GM19468 (cell line): ENCODE measurements around the gene PAM16.

ENCODE experiments used
- ATAC-seq: cut with Tn5 transposase; IDR thresholded peaks from one replicate; pipeline ENCODE4 v1.9.1; 2021; ENCODE audit warnings: mild to moderate bottlenecking, moderate library complexity, moderate number of reproducible peaks; ENCODE audit not compliant: unreplicated experiment; ENCODE audit errors: extremely low read depth

PAM16 gene

DNA sequence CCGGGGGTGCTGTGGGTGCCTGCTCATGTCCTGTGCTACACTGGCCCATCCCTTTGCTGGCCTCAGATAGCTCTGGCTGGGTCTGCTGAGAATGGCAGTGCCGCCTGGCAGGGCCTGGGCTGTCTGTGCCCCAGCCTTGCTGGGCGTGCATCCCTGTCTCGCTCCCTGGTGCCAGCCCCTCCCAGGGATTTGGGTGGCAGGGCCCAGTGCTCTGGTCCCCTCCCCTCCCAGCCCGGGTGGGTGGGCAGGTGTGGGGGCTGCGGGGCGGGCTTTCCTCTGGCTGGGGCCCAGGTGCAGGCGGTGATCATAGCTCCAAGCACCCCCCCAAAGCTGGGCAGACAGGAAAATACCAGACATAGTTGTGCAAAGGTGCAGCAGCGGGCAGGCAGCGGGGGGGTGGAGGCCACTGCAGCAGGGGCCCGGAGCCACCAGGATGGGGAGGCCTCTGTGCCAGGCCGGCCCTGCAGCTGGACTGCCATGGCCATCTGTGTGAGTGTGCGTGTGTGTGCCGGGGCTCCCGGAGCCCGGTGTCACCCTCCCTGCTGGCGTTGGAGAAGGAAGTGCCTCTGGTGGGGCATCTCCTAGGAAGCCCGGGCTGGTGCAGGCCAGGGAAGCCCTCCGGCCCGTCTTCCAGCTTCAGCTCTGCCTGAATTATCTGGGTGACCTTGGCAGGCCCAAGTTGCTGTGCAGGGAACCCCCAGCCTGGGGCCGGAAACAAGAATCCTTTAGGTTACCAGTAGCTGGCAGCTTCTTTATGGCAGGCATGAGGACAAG lies 27.9 kb downstream of the PAM16 start:
- no peak for ATAC-seq

DNA sequence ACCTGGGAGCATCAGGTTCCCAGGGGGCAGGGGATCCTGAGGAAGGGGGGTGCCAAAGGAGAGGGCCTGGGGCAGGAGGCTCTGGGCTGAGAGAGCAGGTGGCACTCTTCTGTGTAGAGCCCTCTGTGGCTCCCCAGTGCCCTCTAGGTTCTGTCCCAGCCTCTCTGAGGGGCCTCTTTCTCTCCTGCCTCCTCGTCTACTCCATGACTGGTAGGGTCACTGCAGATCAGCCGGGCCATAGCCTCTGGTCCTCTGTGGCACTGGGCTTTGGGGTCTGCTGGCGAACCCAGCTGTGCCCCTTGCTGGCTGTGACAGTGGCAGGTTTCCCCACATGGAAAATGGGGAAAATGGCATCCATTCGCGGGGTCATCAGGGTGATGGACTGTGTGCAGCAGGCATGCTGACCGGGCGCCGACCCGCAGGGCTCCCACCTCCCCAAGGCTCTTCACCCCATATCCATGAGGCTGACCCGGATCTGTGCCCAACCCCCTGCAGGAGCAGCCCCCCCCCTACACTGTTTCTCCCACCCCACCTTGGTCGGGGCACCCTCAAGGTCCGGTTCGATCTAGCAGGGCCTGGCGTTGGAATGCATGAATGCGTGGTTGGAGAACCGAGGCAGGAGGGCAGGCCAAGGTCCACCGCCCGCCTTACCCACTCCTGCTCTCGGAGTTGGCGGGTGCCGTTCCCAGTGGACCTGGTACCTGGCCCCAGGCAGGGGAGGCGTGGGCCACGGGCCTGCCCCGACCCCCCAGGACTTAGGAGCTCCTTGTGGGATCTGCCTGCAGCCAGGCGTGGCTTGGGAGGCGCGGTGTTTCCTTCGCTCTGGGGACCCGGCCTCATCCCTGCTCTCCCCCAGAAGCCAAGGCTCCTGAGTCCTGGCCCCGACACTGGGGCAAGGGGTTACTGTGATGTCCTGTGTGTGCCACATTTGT lies 28.7 kb downstream of the PAM16 start:
- no peak for ATAC-seq

DNA sequence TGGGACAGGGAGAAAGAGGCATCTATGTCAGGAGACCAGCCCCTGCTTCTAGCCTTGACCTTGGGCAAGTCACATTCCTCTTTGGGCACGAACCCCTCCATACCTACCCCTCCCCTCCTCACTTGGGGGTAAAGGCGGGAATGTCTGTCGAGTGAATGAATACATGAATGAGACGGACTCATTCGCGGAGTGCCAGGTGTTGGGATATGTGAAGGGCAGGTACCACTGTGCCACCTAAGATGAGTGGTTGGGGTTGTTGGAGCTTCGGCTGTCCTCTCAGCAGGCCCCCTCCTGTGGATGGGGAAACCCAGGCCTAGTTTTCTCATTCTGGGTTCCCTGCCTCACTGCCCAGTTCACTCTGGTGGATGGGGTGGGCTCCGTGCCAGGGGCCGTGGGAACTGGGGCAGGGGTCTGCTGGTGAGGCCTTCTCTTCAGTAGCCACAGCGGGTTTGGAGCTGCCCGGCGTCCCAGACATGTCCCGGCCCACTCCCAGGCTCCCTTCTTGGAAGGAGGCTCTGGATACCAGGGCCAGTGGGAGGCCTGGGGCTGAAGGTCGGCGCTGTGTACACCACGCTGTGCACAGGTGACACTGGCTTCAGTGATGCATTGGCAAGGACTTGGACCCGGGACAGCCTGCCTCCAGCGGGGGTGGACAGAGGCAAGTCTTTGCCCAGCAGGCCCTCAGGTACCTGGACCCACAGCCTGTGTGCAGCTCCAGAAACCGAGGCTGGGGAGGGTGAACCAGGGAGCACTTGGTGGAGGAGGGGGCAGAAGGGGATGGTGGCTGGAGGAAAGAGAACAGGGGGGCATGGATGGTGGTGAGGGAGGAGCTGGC lies 29.6 kb downstream of the PAM16 start:
- ATAC-seq = no peak

DNA sequence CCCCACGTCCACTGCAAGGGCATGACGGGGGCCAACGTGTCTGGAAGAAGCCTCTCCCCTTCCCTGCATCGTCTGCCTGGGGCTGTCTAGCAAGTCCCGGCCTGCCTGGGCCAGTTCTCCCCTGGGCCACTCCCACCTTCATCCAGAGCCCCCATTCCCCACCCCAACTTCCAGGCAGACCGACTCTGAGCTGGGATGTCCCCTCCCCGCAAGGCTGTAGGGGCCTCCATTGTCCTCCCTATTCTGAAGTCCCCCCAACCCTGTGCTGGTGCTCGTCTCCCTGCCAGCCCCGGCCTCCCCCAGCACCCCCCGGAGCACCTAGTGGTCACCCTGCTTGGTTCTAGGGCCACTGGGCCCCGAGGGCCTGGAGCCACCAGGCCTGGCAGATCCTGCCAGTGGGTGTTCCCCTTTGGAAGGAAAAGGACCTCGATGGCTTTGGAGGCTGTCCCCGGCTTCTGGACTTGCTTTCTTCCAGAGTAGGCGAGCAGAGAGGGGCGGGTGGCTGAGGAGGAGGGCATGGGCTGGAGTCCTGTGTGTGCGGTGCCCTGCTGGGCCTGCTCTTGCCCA lies 30.5 kb downstream of the PAM16 start:
- ATAC-seq = no peak

DNA sequence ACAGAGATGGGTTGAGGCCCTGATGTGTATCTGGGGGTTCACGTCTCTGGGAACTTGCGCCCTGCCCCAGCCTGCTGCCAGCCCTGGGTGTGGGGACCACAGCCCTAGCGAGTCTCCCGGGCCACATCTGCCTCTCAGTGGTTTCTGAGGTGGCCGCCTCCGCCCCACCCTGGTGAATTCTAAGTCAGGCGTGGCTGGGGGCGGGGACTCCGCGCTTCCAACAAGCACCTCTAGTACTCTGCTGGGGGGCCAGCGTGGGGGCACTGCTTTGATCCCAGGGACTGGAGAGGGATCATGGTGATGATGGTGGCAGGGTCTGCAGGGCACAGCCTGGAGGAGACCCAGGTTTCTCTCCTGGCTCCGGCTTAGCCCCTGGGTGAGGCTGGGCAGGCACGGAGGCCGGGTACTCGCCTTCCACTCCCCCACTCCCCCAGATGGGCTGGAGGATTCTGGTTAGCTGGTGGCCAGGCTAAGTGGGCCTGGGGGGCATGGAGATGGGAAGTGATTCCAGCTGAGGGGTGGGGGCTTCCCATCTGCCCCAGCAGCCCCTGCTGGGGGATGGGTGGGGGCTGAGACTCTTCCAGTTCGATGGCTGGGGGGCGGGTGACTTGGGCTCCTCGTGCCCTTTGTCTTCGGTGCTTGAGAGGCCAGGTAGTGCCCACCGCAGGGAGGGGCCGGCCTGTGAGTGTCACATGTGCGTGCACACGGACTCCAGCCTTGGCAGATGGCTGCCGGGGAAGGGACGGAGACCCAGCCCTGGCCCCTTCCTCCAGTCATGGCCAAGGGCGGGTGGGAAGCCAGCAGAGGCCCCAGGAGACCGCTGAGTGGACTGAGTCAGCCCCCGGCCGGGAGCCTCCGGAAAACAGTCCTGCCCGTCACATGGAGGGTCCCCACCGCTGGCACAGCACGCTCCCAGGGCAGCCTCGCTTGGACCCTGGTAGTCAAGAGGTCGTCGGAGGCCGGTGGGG lies 31.4 kb downstream of the PAM16 start:
- no peak for ATAC-seq

DNA sequence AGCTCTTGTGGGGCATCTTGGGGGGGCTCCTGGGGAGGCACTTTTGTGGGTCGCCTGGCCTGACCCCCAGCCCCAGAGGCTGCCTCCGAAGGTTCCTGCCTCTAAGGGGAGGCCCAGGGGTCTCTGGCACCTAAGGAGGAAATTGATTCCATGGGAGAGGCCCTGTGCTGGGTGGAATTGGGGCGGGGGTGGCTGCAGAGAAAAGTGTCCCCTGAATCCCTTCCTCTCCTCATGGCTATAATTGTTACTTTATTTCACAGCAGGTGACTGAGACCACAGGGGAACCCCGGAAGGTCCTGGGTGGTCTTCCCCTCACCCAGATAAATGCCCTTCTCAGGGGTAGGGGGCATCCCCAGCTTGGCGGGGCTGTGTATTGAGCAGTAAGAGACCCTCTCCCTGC lies 32.2 kb downstream of the PAM16 start:
- no peak for ATAC-seq

DNA sequence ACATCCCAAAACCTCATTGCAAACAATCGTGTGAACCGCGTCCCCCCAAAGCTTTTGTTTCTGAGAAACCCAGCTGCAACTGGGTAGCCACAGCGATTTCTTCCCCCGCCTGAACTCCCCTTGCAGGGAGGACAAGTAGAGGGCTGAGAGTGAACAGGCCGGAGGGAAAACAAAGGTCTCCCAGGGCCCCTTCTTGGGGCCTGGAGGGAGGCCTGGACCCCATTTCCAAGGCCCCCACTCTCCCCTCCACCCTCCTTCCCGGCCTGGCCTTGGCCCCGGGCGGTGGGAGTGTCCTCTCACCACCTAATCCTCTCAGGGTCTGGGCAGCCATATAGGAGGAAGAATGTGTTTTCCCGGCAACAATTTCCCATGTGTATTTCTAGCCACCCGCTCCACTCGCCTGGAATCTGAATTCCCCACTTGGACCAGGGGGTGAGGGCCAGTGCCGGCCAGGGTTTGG lies 32.6 kb downstream of the PAM16 start:
- no peak for ATAC-seq

DNA sequence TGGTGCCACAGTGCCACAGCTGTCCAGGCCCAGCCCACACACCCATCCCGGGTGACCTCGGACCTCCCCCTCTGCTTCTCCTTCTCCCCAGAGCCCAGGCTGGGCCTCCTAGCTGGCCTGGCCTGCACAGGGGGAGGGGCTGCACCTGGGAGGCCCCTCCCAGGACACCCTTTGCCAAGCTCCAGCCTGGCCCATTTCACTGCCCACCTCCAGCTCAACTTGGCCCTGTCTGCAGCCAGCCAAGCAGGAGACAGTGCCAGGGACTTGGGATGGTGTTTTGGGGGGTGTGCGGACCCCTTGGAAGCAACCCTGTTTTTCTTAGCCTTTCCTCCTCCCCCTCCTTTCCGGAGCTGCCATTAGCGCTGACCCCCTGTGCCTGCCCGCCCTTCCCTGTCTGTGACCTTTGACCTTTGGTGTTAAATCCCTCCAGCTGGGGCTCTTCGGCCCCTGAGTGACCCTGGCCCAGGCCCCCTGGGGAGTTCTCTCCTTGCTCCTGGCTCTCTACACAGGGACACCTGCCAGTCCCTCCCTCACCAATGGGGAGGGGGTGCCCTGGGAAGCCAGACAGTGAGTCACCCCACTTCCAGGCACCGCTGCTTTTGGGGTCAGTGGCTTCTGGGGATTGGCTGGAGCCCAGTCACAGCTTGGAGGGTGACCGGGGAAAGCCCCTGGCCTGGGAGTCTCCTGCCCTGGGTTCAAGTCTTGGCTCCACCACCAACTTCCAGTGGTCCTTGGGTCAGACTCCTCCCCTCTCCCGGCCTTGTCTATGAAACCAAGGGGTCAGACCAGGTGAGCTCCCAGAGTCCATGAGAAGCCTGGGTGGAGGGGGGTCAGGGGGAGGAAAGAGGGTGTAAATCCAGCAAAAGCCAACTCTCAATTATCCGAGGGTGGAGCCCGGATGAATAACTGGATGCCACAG lies 33.3 kb downstream of the PAM16 start:
- no peak for ATAC-seq

DNA sequence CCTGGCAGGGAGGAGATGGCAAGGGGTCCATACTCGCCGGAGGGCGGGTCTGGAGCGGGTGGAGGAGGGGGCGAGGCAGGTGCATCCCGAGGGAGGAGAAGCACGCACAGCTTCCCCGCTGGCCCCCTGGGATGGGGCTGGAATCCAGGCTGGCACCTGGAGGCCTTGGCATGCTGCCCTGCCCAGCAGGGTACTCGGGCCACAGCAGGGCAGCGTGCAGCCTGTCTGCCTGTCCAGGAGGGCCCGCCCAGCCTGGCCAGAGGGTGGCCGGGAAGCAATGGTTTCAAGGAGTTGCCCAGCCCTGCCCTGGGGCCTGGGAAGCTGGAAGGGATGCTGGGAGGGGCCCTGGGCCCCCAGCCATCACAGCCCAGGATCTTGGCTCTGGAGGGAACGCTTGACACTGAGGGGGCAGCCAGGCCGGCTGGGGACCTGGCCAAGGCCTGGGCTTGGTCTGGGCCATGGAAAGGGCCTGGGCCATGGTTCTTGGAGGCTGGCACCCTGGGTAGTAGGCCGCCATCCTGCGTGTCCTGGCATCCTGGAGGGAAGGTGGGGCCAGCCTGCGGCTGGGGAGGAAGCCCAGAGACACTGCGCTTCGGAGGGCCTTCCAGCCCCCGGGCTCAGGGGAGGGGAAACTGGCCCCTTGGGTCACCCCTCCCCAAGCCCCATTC lies 34.1 kb downstream of the PAM16 start:
- ATAC-seq = no peak

DNA sequence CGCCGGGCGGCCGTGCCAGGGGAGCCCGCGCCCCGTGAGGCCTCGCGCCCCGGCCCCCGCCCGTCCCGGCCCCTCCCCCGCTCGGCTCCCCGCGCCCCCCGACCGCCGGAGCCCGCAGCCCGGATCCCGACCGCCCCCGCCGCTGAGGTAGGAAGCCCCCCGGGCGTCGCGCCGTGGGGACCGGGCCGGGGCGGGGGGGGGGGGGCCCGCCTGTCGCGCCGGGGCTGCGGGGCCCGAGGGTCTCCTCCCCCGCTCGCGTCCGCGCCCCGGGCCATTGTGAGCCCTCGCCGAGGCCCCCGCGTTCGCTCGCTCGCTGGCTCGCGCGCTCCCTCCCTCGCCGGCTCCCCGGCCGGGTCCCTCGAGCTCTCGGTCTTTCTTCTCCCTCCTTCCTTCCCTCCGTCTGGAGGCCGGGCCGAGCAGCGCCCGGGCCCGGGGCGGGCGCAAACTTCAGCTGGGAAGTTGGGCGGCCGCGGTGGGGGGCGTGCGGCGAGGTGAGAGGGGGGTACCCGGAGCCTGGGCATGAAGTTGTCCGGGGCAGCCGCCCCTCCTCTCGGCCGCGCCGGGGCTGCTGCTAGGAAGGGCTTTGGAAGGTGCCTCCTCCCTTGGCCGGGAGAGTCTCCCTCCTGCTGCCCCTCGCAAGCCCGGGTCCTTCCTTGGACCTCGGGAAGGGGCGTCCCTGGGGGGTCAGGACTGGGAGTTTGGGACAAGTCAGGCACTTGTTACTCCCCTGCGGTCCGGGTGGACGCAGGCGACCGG lies 34.8 kb downstream of the PAM16 start:
- no peak for ATAC-seq

DNA sequence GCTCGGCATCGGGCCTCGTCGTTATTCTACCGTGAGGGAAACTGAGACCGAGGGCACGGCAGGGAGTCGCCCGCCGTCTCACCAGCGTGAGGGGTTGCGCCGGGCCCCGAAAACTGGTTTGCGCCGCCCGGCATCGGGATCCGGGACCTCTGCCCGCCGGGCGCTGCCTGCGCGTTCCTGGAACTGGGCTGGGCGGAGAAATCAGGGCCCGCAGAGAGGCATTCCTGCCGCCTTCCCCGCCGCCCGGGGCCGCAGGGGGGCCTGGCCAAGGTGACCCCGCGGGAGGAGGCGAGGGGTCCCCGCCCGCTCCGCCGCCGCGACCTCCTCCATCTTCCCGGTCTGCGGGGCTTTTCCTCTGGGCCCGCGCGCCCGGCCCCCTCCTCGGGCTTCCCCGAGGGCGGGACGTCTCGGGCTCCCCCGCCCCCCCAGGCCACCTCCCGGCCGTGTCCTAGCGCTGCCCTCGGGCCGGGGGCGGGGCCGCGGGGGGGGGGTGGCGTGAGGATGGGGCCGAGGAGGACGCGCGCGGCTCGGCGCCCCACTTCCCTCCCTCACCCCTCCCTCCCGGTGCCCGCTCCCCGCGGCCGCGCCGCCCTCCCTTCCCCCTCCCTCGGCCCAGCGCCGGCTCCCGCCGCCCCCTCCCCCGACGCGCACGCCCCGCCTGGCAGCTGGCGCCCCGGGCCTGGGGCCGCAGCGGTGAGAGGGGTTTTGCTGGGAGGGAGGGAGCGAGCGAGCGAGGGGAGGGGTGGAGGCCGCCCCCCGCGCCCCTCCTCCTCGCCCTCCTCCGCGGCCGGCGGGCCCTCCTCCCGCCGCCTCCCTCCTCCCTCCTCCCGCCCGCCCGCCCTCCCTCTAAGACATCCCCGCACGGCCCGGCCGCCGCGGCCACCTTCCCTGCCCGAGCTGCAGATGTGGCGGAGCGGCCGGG lies 35.7 kb downstream of the PAM16 start, which contains the start of gene GLIS2:
Gene GLIS2 (plus strand): TSS at position 882 of the 922 bp plus-strand sequence. CDS start 16,214 bp downstream, outside the sequence.
- ATAC-seq = no peak

DNA sequence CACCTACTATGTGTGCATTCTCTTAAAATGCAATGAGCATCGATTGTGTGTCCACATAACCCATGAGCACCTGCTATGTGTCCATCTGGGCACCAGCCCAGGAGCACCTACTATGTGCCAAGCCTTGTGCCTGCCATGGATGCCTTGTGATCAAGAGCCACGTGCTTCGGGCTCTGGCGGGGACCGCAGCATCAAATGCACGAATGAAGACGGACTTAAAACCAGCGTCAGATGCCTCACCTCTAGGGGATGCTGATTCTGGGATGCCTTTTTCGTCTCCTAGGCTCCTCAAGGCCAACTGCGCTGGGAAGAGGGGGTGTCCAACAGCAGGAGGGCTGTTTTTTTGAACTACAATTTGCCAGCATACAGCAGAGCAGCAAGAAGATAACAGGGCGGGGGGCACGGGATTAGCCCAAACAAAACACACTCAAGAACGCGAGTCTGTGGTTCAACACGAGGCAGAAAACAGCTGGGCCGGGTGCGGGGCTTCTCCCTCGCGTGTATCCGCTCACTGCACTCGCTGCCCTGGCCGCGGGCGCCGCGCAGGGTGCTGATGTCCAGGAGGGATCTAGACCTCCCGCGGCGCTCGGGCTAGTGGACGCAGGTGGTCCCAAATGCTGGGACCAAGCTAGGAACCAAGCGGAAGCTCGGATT lies 36.5 kb downstream of the PAM16 start:
- ATAC-seq = no peak

DNA sequence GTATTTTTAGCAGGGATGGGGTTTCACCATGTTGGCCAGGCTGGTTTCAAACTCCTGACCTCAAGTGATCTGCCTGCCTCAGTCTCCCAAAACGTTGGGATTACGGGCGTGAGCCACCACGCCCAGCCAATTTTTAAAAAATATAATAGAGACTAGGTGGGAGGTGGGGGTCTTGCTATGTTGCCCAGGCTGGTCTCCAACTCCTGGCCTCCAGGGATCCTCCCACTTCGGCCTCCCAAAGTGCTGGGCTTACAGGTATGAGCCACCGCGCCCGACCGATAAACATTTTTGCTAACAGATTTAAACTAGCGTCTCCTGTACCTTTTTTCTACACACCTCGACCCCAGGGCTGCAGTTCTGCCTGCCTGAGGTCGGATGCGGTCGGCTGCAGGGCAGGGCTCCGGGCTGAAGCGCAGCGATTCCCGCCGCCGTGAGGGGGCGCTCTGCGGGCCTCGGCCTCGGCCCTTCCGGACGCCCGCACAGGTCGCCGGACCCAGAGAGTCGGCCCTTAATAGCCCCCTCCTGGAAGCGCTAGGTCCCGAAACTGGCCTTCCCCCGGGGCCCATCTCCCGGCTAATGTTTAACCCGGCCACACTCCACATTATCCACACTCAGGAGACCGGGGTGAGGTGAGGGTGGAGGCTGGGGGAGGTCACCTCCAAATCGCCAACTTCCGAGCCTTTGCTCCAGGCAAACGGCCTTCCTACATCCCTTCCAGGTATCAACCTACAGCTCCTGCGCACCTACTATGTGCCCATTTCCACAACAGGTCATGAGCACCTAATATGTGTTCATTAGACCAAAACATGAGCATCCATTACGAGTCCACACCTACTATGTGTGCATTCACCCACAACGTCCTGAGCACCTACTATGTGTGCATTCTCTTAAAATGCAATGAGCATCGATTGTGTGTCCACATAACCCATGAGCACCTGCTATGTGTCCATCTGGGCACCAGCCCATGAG lies 37.3 kb downstream of the PAM16 start:
- ATAC-seq = no peak

DNA sequence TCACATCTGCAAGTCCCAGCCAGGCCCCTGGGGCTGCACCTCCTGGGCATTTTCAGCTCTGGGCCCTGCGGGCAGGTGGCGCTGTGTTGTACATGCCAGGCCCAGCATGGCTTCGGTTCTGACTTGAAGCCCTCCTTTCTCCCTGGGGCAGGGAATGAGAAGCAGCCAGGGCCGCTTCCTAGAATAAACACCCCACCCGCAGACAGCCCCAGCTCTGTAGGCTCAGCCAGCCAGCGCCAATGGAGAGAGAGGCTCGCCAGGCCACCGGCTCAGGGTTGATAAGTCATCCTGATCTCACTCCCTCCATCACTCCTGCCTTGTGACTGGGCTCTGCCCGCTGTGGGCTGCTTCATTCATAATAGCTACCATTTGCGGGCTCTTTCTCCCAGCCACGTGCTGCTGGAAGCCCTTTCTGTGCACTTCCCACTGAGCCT lies 41.3 kb downstream of the PAM16 start:
- ATAC-seq = no peak
